Head of caudate nucleus (tissue), 42 donors: ENCODE results near the gene TP53TG5.

Source experiments
- DNase-seq, 42 donors: peaks; one replicate each; pipeline versions ENCODE4 v3.0.0 to v3.0.0-alpha.2; 2020 to 2021; ENCODE audit warnings: mixed read lengths in 7 of 42
- intact Hi-C: fragments of 100-400 bp; cut with DNase I; formaldehyde crosslinking; loops from one replicate; pipeline ENCODE4 v1.15.0; 2022

TP53TG5 gene

GRCh38 chr20:45407067-45407745, 29.1 kb upstream of the TP53TG5 start:
- intact Hi-C loops = loop anchor here (5.0 kb wide), 1 partner anchor 35 kb away; no protein-coding TSS in a partner anchor

GRCh38 chr20:45406260-45407066, 28.3 kb upstream of the TP53TG5 start:
- intact Hi-C loops = loop anchor here (5.0 kb wide), 1 partner anchor 34 kb away; no protein-coding TSS in a partner anchor
- DNase-seq = peak in 41 of 42 donors; percentile 42 to 92 (median 80)

More at GRCh38 chr20:45407067-45407745, 29.1 kb upstream of the TP53TG5 start:
- DNase-seq = peak in 40 of 42 donors; percentile 35 to 82 (median 62)

- DNase-seq = peak in 7 of 42 donors; percentile 19 to 61 (median 42)
Measured at GRCh38 chr20:45405571-45406259, 27.6 kb upstream of the TP53TG5 start.

GRCh38 chr20:45404438-45404837, 26.3 kb upstream of the TP53TG5 start:
- DNase-seq = no peak
- intact Hi-C loops = no loop called here

More at GRCh38 chr20:45405571-45406259, 27.6 kb upstream of the TP53TG5 start:
- intact Hi-C loops = loop anchor here (5.0 kb wide), 1 partner anchor 33 kb away; no protein-coding TSS in a partner anchor

GRCh38 chr20:45402946-45403345, 24.8 kb upstream of the TP53TG5 start:
- intact Hi-C loops = no loop called here

GRCh38 chr20:45400346-45401031, 22.4 kb upstream of the TP53TG5 start:
- intact Hi-C loops = no loop called here

More at GRCh38 chr20:45402946-45403345, 24.8 kb upstream of the TP53TG5 start:
- no peak for DNase-seq

GRCh38 chr20:45399018-45399417, 20.9 kb upstream of the TP53TG5 start:
- no peak for DNase-seq
- intact Hi-C loops = no loop called here

More at GRCh38 chr20:45400346-45401031, 22.4 kb upstream of the TP53TG5 start:
- peak in 1 of 42 donors; percentile 31 for DNase-seq

- DNase-seq = peak in 2 of 42 donors; percentile 4 to 37
- intact Hi-C loops = no loop called here
Measured at GRCh38 chr20:45395114-45395415, 16.9 kb upstream of the TP53TG5 start.

DNA sequence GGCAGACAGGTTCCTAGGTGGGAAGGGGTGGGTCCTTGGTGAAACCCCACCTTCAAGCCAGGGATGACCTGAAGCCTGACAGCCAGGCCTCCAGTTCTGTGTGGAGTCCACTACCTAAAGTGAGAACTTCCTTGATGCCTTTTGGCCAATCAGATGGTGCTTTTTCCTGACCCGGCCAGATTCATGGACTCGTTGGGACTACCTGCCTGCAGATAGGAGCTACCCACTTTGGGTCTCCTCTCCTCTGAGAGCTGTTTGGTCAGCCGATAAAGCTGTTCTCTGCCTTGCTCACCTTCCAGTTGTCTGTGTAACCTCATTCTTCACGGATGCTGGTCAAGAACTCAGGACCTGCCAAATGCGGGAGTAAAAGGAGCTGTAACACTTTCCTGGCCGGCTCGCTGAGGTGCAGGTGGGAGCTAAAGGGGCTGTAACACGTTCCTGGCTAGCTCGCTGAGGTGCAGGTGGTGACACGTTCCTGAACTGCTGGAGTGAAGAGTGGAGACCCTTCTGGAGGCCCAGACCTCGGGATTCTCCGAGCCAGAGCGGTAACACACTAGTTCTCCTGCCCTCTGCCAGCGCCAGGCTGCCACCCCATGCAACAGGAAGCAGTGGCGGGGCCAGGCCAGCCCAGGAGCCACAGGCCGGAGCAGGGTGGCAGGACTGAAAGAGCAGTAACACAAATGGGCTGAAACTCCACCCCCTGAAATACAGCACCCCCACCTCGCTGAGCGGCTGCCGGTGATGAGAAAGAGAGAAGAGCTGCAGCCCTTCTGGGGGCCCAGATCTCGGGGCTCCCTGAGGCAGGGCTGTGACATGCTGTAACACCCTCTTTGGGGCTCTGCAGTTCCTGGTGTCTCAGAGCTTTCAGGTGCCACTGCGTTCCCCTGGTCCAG, 16.3 kb upstream of the TP53TG5 start:
- peak in 2 of 42 donors; percentile 6 to 39 for DNase-seq
- intact Hi-C loops = no loop called here

DNA sequence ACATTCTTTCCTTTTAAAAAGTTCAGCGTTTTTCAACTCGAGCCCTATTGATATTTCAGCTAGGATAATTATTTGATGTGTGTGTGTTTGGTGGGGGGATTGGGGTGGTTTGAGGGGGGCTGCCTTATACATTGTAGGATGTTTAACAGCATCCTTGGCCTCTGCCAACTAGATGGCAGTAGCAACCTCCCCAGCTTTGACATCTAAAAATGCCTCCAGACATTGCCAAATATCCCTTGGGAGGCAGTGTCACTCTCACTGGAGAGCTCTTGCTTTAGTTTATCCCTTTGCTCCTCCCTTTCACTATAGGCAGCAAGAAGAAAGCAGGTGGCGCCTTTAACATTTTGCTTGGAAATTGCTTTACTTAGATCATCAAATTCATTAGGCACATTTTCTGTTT, 14.6 kb upstream of the TP53TG5 start:
- DNase-seq = peak in 28 of 42 donors; percentile 25 to 79 (median 58)
- intact Hi-C loops = no loop called here

GRCh38 chr20:45391559-45391958, 13.4 kb upstream of the TP53TG5 start:
- DNase-seq = peak in 3 of 42 donors; percentile 24 to 50 (median 36)
- intact Hi-C loops = no loop called here

DNA sequence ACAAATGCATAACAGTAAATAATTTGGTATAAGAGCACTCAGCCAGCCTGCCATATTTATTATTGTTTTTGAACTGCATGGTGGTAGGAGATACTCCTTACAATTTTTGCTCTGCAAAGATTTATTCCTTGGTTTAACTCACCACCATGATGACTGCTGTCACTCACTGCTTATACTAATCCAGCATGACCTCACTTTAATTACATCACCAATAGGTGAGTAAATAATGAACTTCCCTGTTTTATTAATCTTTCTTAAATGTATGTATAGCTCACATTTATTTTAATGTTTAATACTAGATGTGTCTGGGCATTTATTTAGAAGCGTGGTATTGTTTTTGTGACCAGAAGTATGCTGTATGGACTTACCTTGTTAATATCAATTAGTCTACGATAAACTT, 12.8 kb upstream of the TP53TG5 start:
- no peak for DNase-seq
- intact Hi-C loops = no loop called here

DNA sequence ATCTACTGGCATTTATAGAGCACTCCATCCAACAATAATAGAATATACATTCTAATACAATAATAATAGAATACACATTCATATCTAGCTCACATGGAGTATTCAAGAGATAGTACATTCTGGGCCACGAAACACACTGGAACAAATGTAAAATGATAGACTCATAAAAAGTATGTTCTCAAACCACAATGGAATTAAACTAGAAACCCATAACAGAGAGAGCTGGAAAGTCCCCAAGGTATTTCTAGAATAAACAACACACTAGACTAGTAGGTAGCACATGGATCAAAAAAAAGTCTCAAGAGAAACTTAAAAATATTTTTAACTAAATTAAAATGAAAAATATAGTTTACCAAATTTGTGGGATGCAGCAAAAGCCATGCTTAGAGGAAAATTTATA, 9.1 kb upstream of the TP53TG5 start:
- DNase-seq = no peak

DNA sequence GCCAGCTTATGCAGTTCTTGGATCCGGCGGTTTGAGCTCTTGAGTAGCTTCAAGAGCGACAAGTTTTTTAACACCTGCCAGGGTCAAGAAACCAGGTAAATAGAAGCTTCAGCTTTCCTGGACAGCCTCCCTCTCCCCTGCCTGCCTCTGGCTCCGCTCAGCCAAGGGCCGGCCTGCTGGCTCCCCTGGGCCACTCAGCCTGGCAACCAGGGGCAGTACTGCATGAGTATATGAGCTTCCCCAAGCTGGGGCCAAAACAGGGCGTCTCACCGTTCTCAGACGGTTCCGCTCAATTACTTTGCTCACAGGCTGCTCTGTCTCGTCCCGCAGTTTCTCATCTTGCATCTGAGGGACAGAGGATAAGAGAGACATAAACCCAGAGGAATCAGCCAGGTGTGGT, 856 bp downstream of the TP53TG5 start:
- DNase-seq = peak in 1 of 42 donors; percentile 17
- intact Hi-C loops = no loop called here

More for the DNA sequence above, 9.1 kb upstream of the TP53TG5 start:
- intact Hi-C loops = no loop called here

- DNase-seq = peak in 2 of 42 donors; percentile 21 to 34
- intact Hi-C loops = loop anchor here (5.0 kb wide), 2 partner anchors 32 to 62 kb away; partner anchors contain the start of gene DBNDD2
Measured at GRCh38 chr20:45374966-45375365, 3.2 kb downstream of the TP53TG5 start.

GRCh38 chr20:45374101-45374467, 4.0 kb downstream of the TP53TG5 start:
- intact Hi-C loops = loop anchor here (5.0 kb wide), 2 partner anchors 33 to 63 kb away; partner anchors contain the start of gene DBNDD2
- peak in 1 of 42 donors; percentile 31 for DNase-seq

DNA sequence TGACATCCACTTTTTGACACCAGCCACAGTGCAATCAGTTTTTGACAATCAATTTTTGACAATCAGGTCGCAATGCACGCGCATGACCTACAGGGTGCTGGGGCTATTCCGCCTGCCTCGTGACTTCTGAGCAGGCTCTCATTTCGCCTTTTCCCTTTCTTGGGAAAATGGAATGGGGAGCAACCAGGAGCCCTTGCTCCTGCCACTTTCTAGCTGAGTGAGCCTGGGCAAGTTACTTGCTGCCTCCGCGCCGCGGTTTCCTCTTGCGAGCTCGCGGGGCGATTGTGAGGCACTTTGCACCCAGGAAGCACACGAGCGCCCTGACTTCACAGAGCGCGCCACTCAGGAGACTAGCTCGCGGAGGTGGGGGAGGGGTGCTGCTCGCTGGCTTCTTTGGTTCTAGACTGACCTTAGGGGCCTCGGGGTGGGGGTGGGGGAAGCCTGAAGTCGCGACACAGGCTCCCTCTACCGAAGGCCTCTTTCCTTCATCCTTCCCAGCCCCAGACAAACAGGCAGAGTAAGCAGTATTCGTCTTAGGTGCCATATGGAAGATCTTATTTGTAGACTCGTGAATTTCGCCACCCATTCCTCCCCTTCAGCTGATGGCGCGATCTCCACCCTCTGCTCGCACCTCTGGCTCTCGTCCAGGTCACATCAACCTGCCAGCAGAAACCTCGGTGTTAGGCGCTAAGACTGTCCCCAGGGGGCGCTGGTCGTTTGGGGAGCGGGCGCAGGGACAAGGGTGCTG, 4.6 kb downstream of the TP53TG5 start:
- DNase-seq = peak; percentile 78 to 97 (median 92)
- intact Hi-C loops = loop anchor here (5.0 kb wide), 2 partner anchors 34 to 64 kb away; partner anchors contain the start of gene DBNDD2
